ENCODE data around the gene GAB1.

The GAB1 gene

DNA sequence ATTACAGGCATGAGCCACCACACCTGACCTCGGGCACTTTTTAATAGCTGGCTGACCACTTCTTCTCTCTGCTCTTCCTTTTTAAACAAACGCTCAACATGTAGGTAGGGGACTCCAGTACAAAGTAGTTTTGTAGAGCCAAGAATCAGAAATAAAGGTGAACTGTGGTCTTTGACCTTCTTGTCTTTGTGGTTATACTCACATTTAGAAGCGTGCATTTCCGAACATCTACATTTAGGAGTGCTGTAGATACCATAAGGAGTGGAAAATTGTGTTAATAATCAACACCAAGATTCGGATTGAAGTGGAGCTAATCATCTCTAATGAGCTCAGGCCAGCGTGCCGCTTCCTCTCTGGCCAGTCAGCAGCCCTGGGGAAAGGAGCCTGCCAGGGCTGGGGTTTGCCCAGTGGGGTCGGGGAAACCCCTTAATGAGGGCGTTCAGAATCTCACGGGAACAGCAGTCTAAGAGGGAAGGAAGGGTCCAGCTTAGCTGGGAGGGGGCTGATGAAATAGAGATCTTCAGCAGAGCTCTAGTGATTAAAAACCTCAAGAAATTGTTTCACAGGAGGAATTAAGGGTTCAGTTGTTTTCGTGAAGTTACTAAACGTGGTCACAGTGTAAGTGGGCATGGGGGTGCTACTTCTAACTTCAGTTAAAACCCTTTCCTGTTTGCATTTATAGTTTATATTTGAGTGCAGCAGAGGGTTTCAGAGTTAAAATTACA lies 81.2 kb downstream of the GAB1 start:
- no peak overlapping the region for H3K27ac ChIP-seq
- TF ChIP-seq CTCF (IDR thresholded peaks at IDR 0.05): no peak
- no peak for TF ChIP-seq ZFX (IDR thresholded peaks at IDR 0.05; ENCODE audit: borderline replicate concordance)

GRCh38 chr4:143420227-143420626 lies 83.6 kb downstream of the GAB1 start:
- TF ChIP-seq ZFX (IDR thresholded peaks at IDR 0.05; ENCODE audit: borderline replicate concordance) (no peak), CTCF (IDR thresholded peaks at IDR 0.05) (no peak)
- H3K27ac ChIP-seq: no peak overlapping the region

DNA sequence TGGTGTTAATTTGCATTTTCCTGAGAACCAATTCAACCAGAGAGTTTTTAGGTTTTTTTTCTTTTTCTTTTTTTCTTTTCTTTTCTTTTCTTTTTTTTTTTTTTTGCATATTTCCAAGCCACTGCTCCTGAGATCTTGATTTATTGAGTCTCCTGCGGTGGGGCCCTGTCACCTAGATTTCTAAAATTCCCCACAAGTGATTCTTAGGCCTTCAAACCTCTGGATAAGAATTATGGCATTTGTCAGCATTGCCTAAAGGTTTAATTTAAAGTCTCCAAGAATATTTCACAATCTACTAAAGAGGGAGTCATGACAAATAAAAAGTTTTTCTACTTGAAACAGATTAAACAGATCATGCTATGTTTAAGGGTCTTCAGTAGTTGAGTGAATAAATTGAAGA lies 84.9 kb downstream of the GAB1 start:
- TF ChIP-seq ZFX (IDR thresholded peaks at IDR 0.05; ENCODE audit: borderline replicate concordance): no peak
- TF ChIP-seq CTCF (IDR thresholded peaks at IDR 0.05): no peak
- no peak overlapping the region for H3K27ac ChIP-seq

GRCh38 chr4:143424276-143424675 lies 87.6 kb downstream of the GAB1 start:
- H3K27ac ChIP-seq: no peak overlapping the region
- TF ChIP-seq ZFX (IDR thresholded peaks at IDR 0.05; ENCODE audit: borderline replicate concordance) (no peak), CTCF (IDR thresholded peaks at IDR 0.05) (no peak)

GRCh38 chr4:143431526-143432257 lies 95.0 kb downstream of the GAB1 start:
- TF ChIP-seq ZFX (IDR thresholded peaks at IDR 0.05; ENCODE audit: borderline replicate concordance) (no peak), CTCF (IDR thresholded peaks at IDR 0.05) (no peak)
- no peak overlapping the region for H3K27ac ChIP-seq

DNA sequence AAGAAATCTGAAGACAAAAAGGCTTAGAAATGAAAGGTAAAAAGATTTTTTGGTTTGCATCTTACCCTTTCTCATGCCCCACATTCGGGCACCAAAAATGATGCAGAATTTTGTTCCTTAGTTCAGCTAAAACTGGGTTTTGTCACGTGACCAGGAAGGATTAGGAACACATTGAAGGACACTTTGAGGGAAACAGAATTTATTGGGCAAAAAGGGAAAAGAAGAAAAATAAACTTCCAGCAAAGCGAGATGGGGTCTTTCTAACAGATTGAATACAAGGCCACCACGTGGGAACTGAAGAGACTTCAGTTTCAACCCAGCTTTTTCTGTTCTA lies 95.5 kb downstream of the GAB1 start:
- TF ChIP-seq ZFX (IDR thresholded peaks at IDR 0.05; ENCODE audit: borderline replicate concordance): no peak
- no peak for TF ChIP-seq CTCF (IDR thresholded peaks at IDR 0.05)
- H3K27ac ChIP-seq: no peak overlapping the region

- no peak for TF ChIP-seq ZFX (IDR thresholded peaks at IDR 0.05; ENCODE audit: borderline replicate concordance)
- TF ChIP-seq CTCF (IDR thresholded peaks at IDR 0.05): no peak
- H3K27ac ChIP-seq: no peak overlapping the region
Observed at GRCh38 chr4:143433231-143433630, 96.6 kb downstream of the GAB1 start.

Data from 22Rv1 (cell line).